Retinal pigment epithelial cell (primary cell): ENCODE measurements around the gene NACC2.

Source experiments
- DNase-seq: peaks from one replicate; pipeline ENCODE4 v3.0.0-alpha.2; 2010; ENCODE audit warnings: low read depth
- H3K4me3 ChIP-seq: 2 replicates; pipeline ENCODE4 v1.5.1; 2011; ENCODE audit warnings: mild to moderate bottlenecking, low read length, control low read depth, moderate library complexity
- TF ChIP-seq, protein P1 (sequence below): conservative IDR thresholded peaks from 2 replicates; pipeline ENCODE4 v1.5.1; 2011; ENCODE audit warnings: low read depth, low read length, control low read depth, inconsistent platforms

The NACC2 gene

DNA sequence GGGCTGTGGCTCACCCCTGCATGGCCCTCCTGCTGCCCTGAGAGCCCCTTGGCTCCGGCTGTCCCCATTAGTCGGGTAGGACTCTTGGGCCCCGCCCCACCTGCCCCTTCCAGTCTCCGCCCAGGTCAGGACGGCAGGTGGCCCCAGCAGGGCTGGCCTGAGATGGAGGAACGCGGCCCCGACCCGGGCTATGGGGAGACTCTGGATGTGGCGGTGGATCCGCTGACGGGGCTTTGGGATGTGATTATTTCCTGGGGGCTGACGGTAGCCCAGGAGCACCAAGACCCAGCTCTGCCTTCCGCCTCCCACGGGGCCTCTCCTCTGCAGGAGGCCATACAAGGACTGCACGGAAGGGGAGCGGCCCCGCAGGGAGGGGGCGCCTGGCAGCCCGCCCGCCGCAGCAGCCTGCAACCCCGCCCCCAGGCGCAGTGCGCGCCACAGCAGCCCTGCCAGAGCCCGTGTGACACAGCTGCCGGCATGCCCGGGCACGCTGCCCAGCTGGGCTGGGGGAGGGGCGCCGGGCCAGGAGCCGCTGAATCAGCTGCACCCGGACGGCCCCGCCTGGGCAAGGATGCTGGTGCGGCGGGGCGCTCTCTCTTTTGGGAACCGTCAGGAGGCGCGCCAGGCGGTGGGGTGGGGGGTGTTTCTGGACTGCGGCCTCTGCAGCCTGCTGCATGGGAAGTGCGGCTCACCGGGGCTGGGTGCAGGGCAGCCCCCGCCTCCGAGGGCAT is 14.4 kb upstream of the NACC2 start:
- H3K4me3 ChIP-seq, result peak overlapping the region; percentile 35
- DNase-seq, result peak; percentile 66
- TF ChIP-seq, protein P1, sequence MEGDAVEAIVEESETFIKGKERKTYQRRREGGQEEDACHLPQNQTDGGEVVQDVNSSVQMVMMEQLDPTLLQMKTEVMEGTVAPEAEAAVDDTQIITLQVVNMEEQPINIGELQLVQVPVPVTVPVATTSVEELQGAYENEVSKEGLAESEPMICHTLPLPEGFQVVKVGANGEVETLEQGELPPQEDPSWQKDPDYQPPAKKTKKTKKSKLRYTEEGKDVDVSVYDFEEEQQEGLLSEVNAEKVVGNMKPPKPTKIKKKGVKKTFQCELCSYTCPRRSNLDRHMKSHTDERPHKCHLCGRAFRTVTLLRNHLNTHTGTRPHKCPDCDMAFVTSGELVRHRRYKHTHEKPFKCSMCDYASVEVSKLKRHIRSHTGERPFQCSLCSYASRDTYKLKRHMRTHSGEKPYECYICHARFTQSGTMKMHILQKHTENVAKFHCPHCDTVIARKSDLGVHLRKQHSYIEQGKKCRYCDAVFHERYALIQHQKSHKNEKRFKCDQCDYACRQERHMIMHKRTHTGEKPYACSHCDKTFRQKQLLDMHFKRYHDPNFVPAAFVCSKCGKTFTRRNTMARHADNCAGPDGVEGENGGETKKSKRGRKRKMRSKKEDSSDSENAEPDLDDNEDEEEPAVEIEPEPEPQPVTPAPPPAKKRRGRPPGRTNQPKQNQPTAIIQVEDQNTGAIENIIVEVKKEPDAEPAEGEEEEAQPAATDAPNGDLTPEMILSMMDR, result no peak

DNA sequence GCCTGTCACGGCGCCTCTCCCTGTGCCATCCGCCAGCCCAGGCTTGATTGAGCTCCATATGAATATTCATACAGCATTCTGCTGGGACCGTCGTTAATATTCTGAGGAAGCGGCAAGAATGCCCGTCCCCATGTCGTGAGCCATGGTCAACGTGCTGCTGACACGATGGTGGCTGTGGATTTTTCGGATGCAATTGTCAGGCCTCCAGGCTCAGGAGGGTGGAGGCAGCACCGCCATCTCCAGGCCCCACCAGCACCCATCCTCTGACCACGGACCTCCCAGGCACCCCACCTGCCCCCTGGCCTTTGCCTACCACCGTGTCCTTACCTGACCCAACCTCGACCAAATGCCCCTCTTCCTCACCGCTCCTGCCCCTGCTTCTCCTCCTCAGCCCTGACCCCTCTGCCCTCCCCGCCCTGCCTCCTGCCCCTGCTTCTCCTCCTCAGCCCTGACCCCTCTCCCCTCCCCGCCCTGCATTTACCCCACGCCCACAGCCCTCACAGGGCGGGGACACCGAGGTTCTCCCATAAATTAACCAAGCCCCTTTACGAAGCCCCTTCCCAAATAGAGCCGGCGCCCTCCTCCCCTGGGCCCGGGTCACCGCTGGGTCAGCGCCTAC is 13.7 kb upstream of the NACC2 start:
- H3K4me3 ChIP-seq, result peak overlapping the region; percentile 35
- TF ChIP-seq, protein P1, result no peak
- no peak for DNase-seq

DNA sequence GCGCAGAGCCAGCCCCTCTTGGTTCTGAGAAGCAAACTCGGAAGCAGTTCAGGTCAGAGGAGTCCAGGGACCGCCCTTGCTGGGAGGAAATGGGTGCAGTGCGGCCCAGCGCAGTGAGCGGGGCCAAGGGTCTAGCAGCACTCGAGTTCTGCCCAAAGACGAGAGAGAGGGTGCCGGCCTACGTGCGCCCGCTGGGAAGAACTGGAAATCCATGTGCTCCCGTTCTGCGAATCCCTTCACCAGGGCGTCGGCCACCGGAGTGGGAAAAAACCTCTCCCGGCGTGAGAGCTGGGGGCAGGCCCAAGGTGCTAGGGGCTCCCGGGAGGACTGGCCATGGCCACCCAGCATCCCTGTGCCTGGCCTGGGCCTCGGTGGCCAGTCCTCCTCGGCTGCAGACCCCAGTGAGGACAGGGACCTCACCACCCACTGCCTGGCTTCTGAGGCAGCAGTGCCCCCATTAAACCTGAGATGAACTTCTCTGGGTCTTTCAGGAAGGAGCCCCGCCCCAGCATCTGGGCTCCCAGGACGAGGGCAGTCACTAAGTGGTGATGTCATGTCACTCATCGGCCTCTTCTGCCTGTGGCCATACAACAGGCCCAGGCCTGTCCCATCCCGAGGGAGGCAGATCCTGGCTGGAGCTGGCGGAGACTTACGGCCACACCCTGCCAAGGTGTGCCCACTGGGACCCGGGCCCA is 13.0 kb upstream of the NACC2 start:
- no peak overlapping the region for H3K4me3 ChIP-seq
- TF ChIP-seq, protein P1, result no peak
- DNase-seq, result no peak

DNA sequence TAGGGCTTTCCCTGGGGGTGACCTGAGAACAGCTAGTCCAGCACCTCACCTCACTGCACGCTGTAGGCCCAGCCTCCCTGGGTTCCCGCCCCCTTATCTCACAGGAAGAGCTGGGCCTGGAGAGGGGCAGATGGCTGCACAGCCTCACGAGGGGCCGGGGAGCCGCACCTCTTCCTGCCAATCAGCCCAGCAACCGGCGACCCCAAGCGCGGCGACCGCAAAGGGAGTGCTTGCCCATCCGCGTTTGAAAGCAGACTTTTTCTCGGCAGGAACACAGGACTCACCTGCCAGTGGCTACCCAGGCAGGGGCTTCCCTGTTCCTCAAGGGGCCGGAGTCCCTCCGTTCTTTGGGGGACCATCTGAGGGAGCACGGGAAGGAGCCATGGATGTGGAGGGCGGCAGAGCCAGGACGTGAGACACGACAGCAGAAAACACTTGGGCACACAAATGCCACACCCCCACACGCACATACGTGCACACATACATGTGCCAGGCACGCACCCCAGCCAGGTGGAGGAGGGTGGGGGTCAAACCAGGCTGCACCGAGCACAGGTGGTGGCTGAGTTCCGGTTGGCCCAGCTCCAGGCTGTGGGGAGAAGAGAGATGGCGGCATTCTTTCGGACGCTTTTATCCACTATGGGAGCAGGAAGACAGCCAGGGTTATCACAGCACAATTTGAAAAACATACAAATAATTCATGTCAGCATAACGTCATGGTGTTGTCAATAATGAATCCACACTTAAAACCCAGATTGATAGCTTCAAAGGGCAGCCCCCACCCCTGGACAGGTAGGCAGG is 12.3 kb upstream of the NACC2 start:
- TF ChIP-seq, protein P1, result no peak
- DNase-seq, result no peak
- no peak overlapping the region for H3K4me3 ChIP-seq

DNA sequence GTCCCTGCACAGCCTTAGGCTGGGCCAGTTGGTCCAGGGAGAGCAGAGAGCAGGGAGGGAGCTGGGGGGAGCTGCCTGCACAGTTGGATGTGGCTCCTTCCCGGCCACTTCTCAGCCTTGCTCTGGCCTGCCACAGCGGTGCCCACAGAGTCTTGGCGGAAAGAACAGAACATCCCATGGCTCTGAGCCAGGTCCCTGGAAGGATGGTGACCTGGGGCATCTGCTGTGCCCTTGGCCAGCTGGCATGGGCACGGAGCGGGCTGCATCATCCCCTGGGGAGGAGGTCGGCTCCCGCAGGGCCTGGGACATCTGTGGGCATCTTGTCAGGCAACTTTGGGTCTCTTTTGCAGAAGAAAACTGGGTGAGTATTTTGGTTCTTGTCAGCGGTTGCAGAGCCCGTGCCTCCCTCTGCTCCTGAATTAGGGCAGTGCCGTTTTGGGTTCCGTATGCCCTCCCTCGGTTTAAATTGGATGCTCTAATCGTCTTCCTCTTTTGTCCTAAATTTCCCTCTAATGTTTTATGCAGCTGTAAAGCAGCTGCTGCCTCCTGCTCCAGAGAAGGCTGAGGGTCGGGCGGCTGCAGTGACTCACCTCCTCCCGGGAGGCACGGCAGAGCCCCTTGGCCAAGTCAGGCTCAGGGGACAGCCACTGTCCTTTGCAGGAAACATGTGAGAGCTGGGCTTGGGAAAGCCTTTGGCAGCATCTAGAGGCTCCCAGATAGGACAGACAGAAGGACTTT is 10.5 kb upstream of the NACC2 start:
- no peak overlapping the region for H3K4me3 ChIP-seq
- TF ChIP-seq, protein P1, result no peak
- DNase-seq, result no peak

DNA sequence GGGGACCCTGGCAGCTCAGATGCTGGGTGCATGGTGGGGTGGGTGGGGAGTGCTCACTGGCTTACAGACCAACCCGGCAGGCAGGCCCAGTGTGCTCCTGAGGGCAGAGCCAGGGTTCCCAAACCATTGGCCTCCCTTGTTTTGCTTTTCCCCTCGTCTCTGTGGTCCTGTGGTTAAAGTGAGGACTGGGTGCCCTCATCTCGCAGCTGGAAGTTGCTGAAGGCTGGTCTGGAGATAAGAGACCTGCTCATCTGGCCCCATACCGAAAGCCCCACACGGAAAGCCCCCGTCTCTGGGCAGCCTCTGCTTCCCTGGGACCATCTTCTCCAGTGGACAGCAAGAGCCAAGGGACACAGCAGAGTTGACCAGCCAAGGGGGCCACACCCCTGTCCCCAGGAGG is 9.8 kb upstream of the NACC2 start:
- H3K4me3 ChIP-seq, result no peak overlapping the region
- TF ChIP-seq, protein P1, result no peak

More for the DNA sequence above, 9.8 kb upstream of the NACC2 start:
- no peak for DNase-seq
